ENCODE measurements around the gene CTH.

GRCh38 chr1:70440642-70441391 is 29.7 kb downstream of the CTH start:
- no peak for TF ChIP-seq POLR2AphosphoS5 (IDR thresholded peaks at IDR 0.05; ENCODE audit: low read depth, low read length)
- no peak for TF ChIP-seq CTCF (IDR thresholded peaks at IDR 0.05)
- TF ChIP-seq SIN3A (IDR thresholded peaks at IDR 0.05; ENCODE audit: borderline replicate concordance, insufficient read depth, low read depth, low read length): no peak
- TF ChIP-seq TCF7L2 (IDR thresholded peaks at IDR 0.05; ENCODE audit: low read depth, low read length): no peak
- no peak for TF ChIP-seq REST (IDR thresholded peaks at IDR 0.05; ENCODE audit: insufficient read depth in 1 of 2, low read depth in 2 of 2, low read length in 1 of 2)

All from Panc1 (cell line).